Endothelial cell of umbilical vein (primary cell): ENCODE results near the gene STAT2. TPM values are rescaled to one million over a fixed set of nuclear protein-coding genes. Genes with fewer than 3 reads are reported as not detected.
"Not testable (repeated sequence)": the region's sequence is repeated elsewhere in the genome, so short reads cannot be mapped to it uniquely, and the experiment has no call there.

ENCODE experiments used
- BruUV-seq: library from RNA; stranded (reverse); fragments of 400-500 nt; replicated peaks from 2 replicates; lab custom pipeline; 2021; lab: Mats Ljungman, UMichigan
- CTCF ChIA-PET: fragments of 300-600, 350-600 bp; sonication (Branson Sonifier 250); formaldehyde crosslinking; loops from one replicate; lab custom pipeline; 2021; ENCODE audit warnings: antibody characterized with exemption, inconsistent platforms; lab: Charles Lee
- POLR2A ChIA-PET: fragments of 300-600, 350-600 bp; sonication (Branson Sonifier 250); formaldehyde crosslinking; loops from one replicate; lab custom pipeline; 2021; ENCODE audit warnings: antibody characterized with exemption, inconsistent platforms; lab: Charles Lee
- DNase-seq: peaks from one replicate; pipeline ENCODE4 v3.0.0-alpha.2; 2011; ENCODE audit warnings: low read depth, low spot score
- FAIRE-seq: peaks from 2 replicates; lab custom pipeline; 2011; peaks lifted over from hg19 to GRCh38; lab: Jason Lieb, UNC
- H2AFZ ChIP-seq: 2 replicates; pipeline ENCODE4 v1.6.0; 2012; ENCODE audit warnings: low read depth, low read length, control low read depth, inconsistent platforms
- H3K27ac ChIP-seq: 2 replicates; pipeline ENCODE4 v1.5.1; 2011; ENCODE audit warnings: low read depth, mild to moderate bottlenecking, control low read depth, low read length, moderate library complexity; ENCODE audit not compliant: insufficient read depth
- H3K27me3 ChIP-seq, 2 experiments: 2 replicates each; pipeline versions ENCODE4 v1.6.0 to v1.6.1; 2011; ENCODE audit warnings: low read length in 2 of 2, mixed read lengths in 1 of 2; ENCODE audit not compliant: control insufficient read depth in 2 of 2, insufficient read depth in 2 of 2
- H3K36me3 ChIP-seq, 2 experiments: 2 replicates in 1 of 2; 3 replicates in 1 of 2; pipeline ENCODE4 v1.5.1; 2011; ENCODE audit warnings: low read length in 2 of 2, mild to moderate bottlenecking in 1 of 2, moderate library complexity in 1 of 2; ENCODE audit not compliant: control insufficient read depth in 2 of 2, insufficient read depth in 2 of 2; ENCODE audit errors: extremely low read depth in 1 of 2
- H3K4me1 ChIP-seq: 3 replicates; pipeline ENCODE4 v1.5.1; 2011; ENCODE audit warnings: mild to moderate bottlenecking, low read length; ENCODE audit not compliant: control insufficient read depth, insufficient read depth; ENCODE audit errors: extremely low read depth
- H3K4me2 ChIP-seq: 2 replicates; pipeline ENCODE4 v1.6.1; 2011; ENCODE audit warnings: low read length, control low read depth, mixed read lengths; ENCODE audit not compliant: insufficient read depth
- H3K4me3 ChIP-seq, 3 experiments: fragments of 200-600 bp in 1 of 3; sonication (generic), shearing (Covaris generic) in 1 of 3; replicated peaks in 1 of 3; 2 replicates each; pipeline ENCODE4 v1.5.1; 2011 to 2016; ENCODE audit warnings: control low read depth in 3 of 3, low read length in 3 of 3, mild to moderate bottlenecking in 2 of 3, inconsistent platforms in 1 of 3, low read depth in 1 of 3, moderate library complexity in 1 of 3; ENCODE audit not compliant: insufficient read depth in 1 of 3
- H3K79me2 ChIP-seq: 2 replicates; pipeline ENCODE4 v1.6.0; 2012; ENCODE audit warnings: low read length, inconsistent platforms; ENCODE audit not compliant: control insufficient read depth, insufficient read depth
- H3K9ac ChIP-seq: replicated peaks from 2 replicates; pipeline ENCODE3; 2011; ENCODE audit warnings: low read length, control low read depth; ENCODE audit not compliant: insufficient read depth; ENCODE audit errors: extremely low read depth
- H3K9me1 ChIP-seq: replicated peaks from 3 replicates; pipeline ENCODE4 v1.6.0; 2011; ENCODE audit warnings: mild to moderate bottlenecking, low read length; ENCODE audit not compliant: control insufficient read depth, insufficient read depth; ENCODE audit errors: extremely low read depth
- H3K9me3 ChIP-seq: replicated peaks from 2 replicates; pipeline ENCODE4 v1.5.1; 2012; ENCODE audit warnings: low read length, inconsistent platforms; ENCODE audit not compliant: control insufficient read depth, insufficient read depth
- H4K20me1 ChIP-seq: replicated peaks from 2 replicates; pipeline ENCODE3; 2011; ENCODE audit warnings: mild to moderate bottlenecking, low read length; ENCODE audit not compliant: control insufficient read depth, insufficient read depth; ENCODE audit errors: extremely low read depth
- EZH2 ChIP-seq: IDR thresholded peaks from 2 replicates; pipeline ENCODE4 v1.6.1; 2012; ENCODE audit warnings: borderline replicate concordance, low read depth, mild to moderate bottlenecking, moderate library complexity, low read length, inconsistent platforms; ENCODE audit not compliant: severe bottlenecking
- FOS ChIP-seq: IDR thresholded peaks from 2 replicates; pipeline ENCODE4 v1.6.1; 2011; ENCODE audit warnings: mild to moderate bottlenecking, low read length, moderate library complexity, borderline replicate concordance; ENCODE audit not compliant: insufficient read depth
- GATA2 ChIP-seq: IDR thresholded peaks from 2 replicates; pipeline ENCODE4 v1.7.0; 2011; ENCODE audit warnings: low read depth, mild to moderate bottlenecking, moderate library complexity, mixed read lengths, low read length; ENCODE audit not compliant: insufficient read length, insufficient read depth
- JUN ChIP-seq: IDR thresholded peaks from 2 replicates; pipeline ENCODE4 v1.6.1; 2011; ENCODE audit warnings: borderline replicate concordance, low read depth; ENCODE audit not compliant: insufficient read length, insufficient read depth
- MAX ChIP-seq: IDR thresholded peaks from 2 replicates; pipeline ENCODE4 v1.6.1; 2011; ENCODE audit not compliant: insufficient read depth, insufficient read length
- MYC ChIP-seq: IDR thresholded peaks from one replicate; pipeline ENCODE4 v1.6.1; 2011; ENCODE audit warnings: mild to moderate bottlenecking, low read depth, low read length
- POLR2A ChIP-seq: IDR thresholded peaks from 2 replicates; pipeline ENCODE4 v1.6.1; 2012; ENCODE audit warnings: low read depth, mild to moderate bottlenecking, control low read depth, low read length
- POLR2AphosphoS5 ChIP-seq: IDR thresholded peaks from 2 replicates; pipeline ENCODE4 v1.6.1; 2012; ENCODE audit warnings: low read depth, mild to moderate bottlenecking, control low read depth, low read length, moderate library complexity; ENCODE audit not compliant: insufficient read depth
- dilution Hi-C: fragments of 300-500 bp; cut with MboI; formaldehyde crosslinking; loops from one replicate; pipeline ENCODE4 v1.15.0; 2019; ENCODE audit warnings: low sequenced_read_pairs; ENCODE audit not compliant: extremely low pct_ligation_motif_present
- intact Hi-C: fragments of 100-400 bp; cut with micrococcal nuclease; formaldehyde crosslinking; loops from one replicate; pipeline ENCODE4 v1.10.0; 2022
- polyA plus RNA-seq, 4 experiments: library from polyadenylated mRNA; depleted of rRNA in 3 of 4; stranded (reverse) in 3 of 4; unstranded in 1 of 4; fragments of >200 nt; gene quantifications; 2 replicates each; pipeline versions ENCODE4 v1.2.1 to v1.2.3, GENCODE V29; 2011 to 2012; ENCODE audit warnings: missing spikeins in 1 of 4
- total RNA-seq: library from RNA; stranded (reverse); gene quantifications from 2 replicates; pipeline ENCODE4 v1.2.3, GENCODE V29; 2021
- TF ChIP-seq, protein P1 (sequence below), 2 donors: IDR thresholded peaks; 1 replicate in 1 of 2; 2 replicates in 1 of 2; pipeline ENCODE4 v1.5.1; 2011; ENCODE audit warnings: low read length in 2 of 2, mild to moderate bottlenecking in 2 of 2, moderate library complexity in 2 of 2, control low read depth in 1 of 2, inconsistent platforms in 1 of 2, low read depth in 1 of 2; ENCODE audit not compliant: insufficient read depth in 1 of 2; ENCODE audit errors: extremely low read depth in 1 of 2

The STAT2 gene
- total and polyA plus RNA-seq, 2 donors (not counting 3 experiments of a cell fraction or from before 2014, with no cell fraction given): 62.8 to 66.5 TPM

- DNase-seq (no peak), FAIRE-seq (no peak)
- intact Hi-C loops (no loop called here), dilution Hi-C loops (loop anchor here (10.0 kb wide), 1 partner anchor 56 kb away; no protein-coding TSS in a partner anchor)
- Histone ChIP-seq H3K9ac (no peak overlapping the region), H3K4me1 (no peaks in the 10 kb centered on the region), H2AFZ (no peak overlapping the region), H3K9me3 (no peaks in the 10 kb centered on the region), H3K36me3 (peaks cover 22 to 46% of the 10 kb centered on the region in 2 experiments), H3K27me3 (no peaks in the 10 kb centered on the region), H3K27ac (no peak overlapping the region), H4K20me1 (no peaks in the 10 kb centered on the region), H3K9me1 (no peaks in the 10 kb centered on the region), H3K4me2 (no peak overlapping the region), H3K4me3 (no peak overlapping the region), H3K79me2 (no peaks in the 10 kb centered on the region)
- TF ChIP-seq, protein P1, sequence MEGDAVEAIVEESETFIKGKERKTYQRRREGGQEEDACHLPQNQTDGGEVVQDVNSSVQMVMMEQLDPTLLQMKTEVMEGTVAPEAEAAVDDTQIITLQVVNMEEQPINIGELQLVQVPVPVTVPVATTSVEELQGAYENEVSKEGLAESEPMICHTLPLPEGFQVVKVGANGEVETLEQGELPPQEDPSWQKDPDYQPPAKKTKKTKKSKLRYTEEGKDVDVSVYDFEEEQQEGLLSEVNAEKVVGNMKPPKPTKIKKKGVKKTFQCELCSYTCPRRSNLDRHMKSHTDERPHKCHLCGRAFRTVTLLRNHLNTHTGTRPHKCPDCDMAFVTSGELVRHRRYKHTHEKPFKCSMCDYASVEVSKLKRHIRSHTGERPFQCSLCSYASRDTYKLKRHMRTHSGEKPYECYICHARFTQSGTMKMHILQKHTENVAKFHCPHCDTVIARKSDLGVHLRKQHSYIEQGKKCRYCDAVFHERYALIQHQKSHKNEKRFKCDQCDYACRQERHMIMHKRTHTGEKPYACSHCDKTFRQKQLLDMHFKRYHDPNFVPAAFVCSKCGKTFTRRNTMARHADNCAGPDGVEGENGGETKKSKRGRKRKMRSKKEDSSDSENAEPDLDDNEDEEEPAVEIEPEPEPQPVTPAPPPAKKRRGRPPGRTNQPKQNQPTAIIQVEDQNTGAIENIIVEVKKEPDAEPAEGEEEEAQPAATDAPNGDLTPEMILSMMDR (IDR thresholded peaks at IDR 0.05; ENCODE audit: extremely low read depth in 1 of 2, insufficient read depth in 1 of 2, low read depth in 1 of 2, low read length in 2 of 2): no peak
- TF ChIP-seq FOS (no peak), GATA2 (no peak), EZH2 (no peak), POLR2AphosphoS5 (no peak), JUN (no peak), MAX (no peak), POLR2A (no peak), MYC (no peak)
- ChIA-PET POLR2A (interaction anchor here (0.6 kb wide), 1 partner anchor 11 kb away, joined by 3 read pairs; the partner anchor contains the start of gene STAT2), CTCF (interaction anchor here (0.6 to 1.3 kb wide), 3 partner anchors 90 to 159 kb away, joined by 3 to 5 read pairs (median 4); no protein-coding TSS in a partner anchor)
- BruUV-seq: no TSS peak
These were observed 11.1 kb downstream of the STAT2 start for GRCh38 chr12:56348776-56349175.

GRCh38 chr12:56347255-56347654, 12.7 kb downstream of the STAT2 start:
- H3K4me1 ChIP-seq, H3K9me1 ChIP-seq, H2AFZ ChIP-seq, FAIRE-seq, H3K4me2 ChIP-seq, BruUV-seq, H3K9me3 ChIP-seq, H3K27ac ChIP-seq, DNase-seq, H3K4me3 ChIP-seq, H3K79me2 ChIP-seq, H3K27me3 ChIP-seq, intact Hi-C loops, H4K20me1 ChIP-seq, H3K9ac ChIP-seq: not testable (repeated sequence)
- ChIA-PET POLR2A (interaction anchor here (0.7 kb wide), 1 partner anchor 8 kb away, joined by 9 read pairs; no protein-coding TSS in a partner anchor), CTCF (interaction anchor here (0.7 to 1.0 kb wide), 2 partner anchors 10 to 117 kb away, joined by 3 to 4 read pairs; no protein-coding TSS in a partner anchor)
- dilution Hi-C loops: loop anchor here (10.0 kb wide), 1 partner anchor 58 kb away; no protein-coding TSS in a partner anchor
- peaks cover 28 to 57% of the 10 kb centered on the region in 2 experiments for H3K36me3 ChIP-seq
